Right atrium auricular region (tissue), 2 donors: ENCODE results near the gene GABRB3. TPM values are rescaled to one million over a fixed set of nuclear protein-coding genes. Genes with fewer than 3 reads are reported as not detected.

Experiments
- DNase-seq: peaks from one replicate; pipeline ENCODE4 v3.0.0-alpha.2; 2019; ENCODE audit warnings: low spot score
- H3K27ac ChIP-seq, 2 donors: fragments of 200-600 bp; sonication (generic); 1 replicate in 1 of 2; 2 replicates in 1 of 2; pipeline ENCODE4 v1.5.1; 2016 to 2019
- H3K27me3 ChIP-seq, 2 donors: fragments of 200-600 bp; sonication (generic); one replicate each; pipeline versions ENCODE4 v1.5.1 to v1.6.0; 2017 to 2019
- H3K36me3 ChIP-seq: fragments of 200-600 bp; sonication (generic); one replicate; pipeline ENCODE4 v1.5.1; 2016
- H3K4me1 ChIP-seq, 2 donors: fragments of 200-600 bp; sonication (generic); one replicate each; pipeline versions ENCODE4 v1.5.1 to v1.6.0; 2017 to 2019
- H3K4me3 ChIP-seq, 2 donors: fragments of 200-600 bp; sonication (generic); 1 replicate in 1 of 2; 2 replicates in 1 of 2; pipeline ENCODE4 v1.5.1; 2017 to 2019; ENCODE audit warnings: mild to moderate bottlenecking in 1 of 2, moderate library complexity in 1 of 2
- H3K9me3 ChIP-seq, 2 donors: fragments of 200-600 bp; sonication (generic); one replicate each; pipeline ENCODE4 v1.5.1; 2019
- CTCF ChIP-seq, 2 donors: fragments of 200-600 bp; sonication (generic); IDR thresholded peaks; one replicate each; pipeline ENCODE4 v1.5.1; 2019; ENCODE audit warnings: antibody characterized with exemption in 2 of 2
- total RNA-seq, 2 donors: library from RNA; depleted of rRNA; stranded (reverse); fragments of >200 nt; gene quantifications; one replicate each; pipeline ENCODE4 v1.1.0, GENCODE V29; 2016

The GABRB3 gene
- total RNA-seq, 2 donors from 2014 or later, result 12.9 to 20.9 TPM

- Histone ChIP-seq H3K4me1 (no peaks in the 10 kb centered on the region), H3K4me3 (no peak overlapping the region), H3K27me3 (no peaks in the 10 kb centered on the region), H3K9me3 (peaks cover 0 to 3% of the 10 kb centered on the region in 2 donors), H3K27ac (no peak overlapping the region), H3K36me3 (no peaks in the 10 kb centered on the region)
- DNase-seq, result no peak
- no peak for TF ChIP-seq CTCF (IDR thresholded peaks at IDR 0.05)
Observed at GRCh38 chr15:26729581-26729980, 43.3 kb downstream of the GABRB3 start.

- no peaks in the 10 kb centered on the region for H3K27me3 ChIP-seq
- H3K9me3 ChIP-seq, result peaks cover 0 to 3% of the 10 kb centered on the region in 2 donors
- no peak overlapping the region for H3K27ac ChIP-seq
- no peak for TF ChIP-seq CTCF (IDR thresholded peaks at IDR 0.05)
- no peak overlapping the region for H3K4me3 ChIP-seq
- no peaks in the 10 kb centered on the region for H3K4me1 ChIP-seq
- no peak for DNase-seq
- no peaks in the 10 kb centered on the region for H3K36me3 ChIP-seq
Observed at GRCh38 chr15:26729030-26729429, 43.8 kb downstream of the GABRB3 start.

- Histone ChIP-seq H3K27me3 (no peaks in the 10 kb centered on the region), H3K4me1 (no peaks in the 10 kb centered on the region), H3K36me3 (no peaks in the 10 kb centered on the region), H3K9me3 (no peaks in the 10 kb centered on the region), H3K27ac (no peak overlapping the region), H3K4me3 (no peak overlapping the region)
- no peak for DNase-seq
- TF ChIP-seq CTCF (IDR thresholded peaks at IDR 0.05), result no peak
Observed at GRCh38 chr15:26724381-26725150, 48.3 kb downstream of the GABRB3 start.

- no peak overlapping the region for H3K27ac ChIP-seq
- TF ChIP-seq CTCF (IDR thresholded peaks at IDR 0.05), result no peak
- no peaks in the 10 kb centered on the region for H3K9me3 ChIP-seq
- no peaks in the 10 kb centered on the region for H3K4me1 ChIP-seq
- no peaks in the 10 kb centered on the region for H3K36me3 ChIP-seq
- no peak overlapping the region for H3K4me3 ChIP-seq
- H3K27me3 ChIP-seq, result no peaks in the 10 kb centered on the region
- no peak for DNase-seq
Observed at GRCh38 chr15:26722621-26723160, 50.2 kb downstream of the GABRB3 start.

- Histone ChIP-seq H3K27ac (no peak overlapping the region), H3K4me1 (no peaks in the 10 kb centered on the region), H3K27me3 (no peaks in the 10 kb centered on the region), H3K36me3 (no peaks in the 10 kb centered on the region), H3K9me3 (no peaks in the 10 kb centered on the region), H3K4me3 (no peak overlapping the region)
- DNase-seq, result no peak
- TF ChIP-seq CTCF (IDR thresholded peaks at IDR 0.05), result no peak
Observed at GRCh38 chr15:26721232-26721967, 51.5 kb downstream of the GABRB3 start.
